GM21723 (cell line): ENCODE data around the gene RGS6.

Experiments
- ATAC-seq: cut with Tn5 transposase; IDR thresholded peaks from one replicate; pipeline ENCODE4 v1.9.1; 2021; ENCODE audit warnings: mild to moderate bottlenecking, moderate library complexity; ENCODE audit not compliant: unreplicated experiment

RGS6 gene

DNA sequence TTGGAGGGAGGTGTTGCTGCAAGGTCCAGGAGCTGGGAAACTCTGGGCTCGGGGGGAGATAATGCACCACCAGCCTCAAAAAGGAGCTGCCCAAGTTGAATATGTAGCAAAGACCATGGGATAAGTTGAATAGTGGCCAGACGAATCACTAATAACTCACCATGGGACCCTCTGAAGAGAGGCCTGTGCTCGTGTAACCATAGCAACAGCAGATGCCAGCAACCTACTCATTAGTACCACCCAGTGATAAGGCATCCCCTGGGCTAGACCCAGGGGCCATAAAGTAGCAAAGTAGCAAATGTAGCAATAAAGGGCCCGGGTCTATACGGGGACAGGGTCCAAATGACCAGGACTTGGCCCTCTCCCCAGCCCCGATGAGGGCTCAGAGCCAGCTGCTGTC is 633.7 kb downstream of the RGS6 start:
- ATAC-seq, result no peak

DNA sequence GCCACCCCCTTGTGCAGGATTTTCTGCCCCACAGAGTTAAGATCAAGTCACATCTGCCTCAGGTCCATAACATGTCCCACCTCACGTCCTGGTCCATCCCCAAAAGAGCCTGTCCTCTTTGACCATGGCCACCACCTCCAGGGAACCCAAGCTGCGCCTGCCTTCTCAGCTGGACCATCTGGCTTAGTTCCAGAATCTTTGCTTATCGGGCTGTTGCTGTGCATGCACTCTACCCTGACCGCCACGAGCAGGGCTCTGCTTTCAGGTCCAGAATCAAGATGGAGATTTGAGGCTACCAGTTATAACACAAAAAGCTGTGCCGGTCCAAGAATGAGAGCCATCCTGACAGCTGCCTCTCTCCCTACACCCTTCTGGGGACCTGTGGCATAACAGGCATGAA is 635.0 kb downstream of the RGS6 start:
- ATAC-seq, result no peak

DNA sequence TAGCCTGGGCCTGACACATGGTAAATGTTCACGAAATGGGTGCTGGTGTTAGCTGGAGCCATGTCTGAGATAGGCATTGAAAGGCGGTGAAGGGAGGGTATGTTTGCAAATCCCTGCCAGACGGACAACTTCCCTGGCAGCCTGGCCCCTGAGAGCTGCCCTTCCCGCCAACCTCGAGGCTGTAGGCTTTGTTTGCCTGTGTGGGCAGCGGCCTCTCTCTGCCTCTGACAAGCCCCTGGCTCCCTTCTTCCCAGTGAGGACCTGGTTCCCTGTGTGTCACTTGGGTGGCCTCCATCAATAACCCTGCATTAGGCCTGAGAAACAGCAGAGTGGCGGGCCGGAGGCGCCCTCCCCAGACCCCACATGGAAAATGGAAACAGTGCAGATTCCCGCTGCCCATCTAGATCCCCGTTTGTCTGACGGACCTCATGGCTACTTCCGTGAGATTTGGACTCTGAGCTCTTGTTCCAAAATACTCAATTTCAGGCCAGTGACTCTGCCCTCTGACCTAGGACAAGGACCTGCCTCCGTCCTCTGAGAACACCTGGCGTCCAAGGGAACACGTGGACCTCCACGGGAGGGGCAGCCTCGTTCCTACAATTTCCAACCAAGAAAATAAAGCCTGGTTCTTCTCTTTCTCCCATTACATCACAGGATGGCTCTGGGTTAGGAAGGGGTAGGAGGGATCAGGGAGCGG is 636.2 kb downstream of the RGS6 start:
- ATAC-seq, result no peak

DNA sequence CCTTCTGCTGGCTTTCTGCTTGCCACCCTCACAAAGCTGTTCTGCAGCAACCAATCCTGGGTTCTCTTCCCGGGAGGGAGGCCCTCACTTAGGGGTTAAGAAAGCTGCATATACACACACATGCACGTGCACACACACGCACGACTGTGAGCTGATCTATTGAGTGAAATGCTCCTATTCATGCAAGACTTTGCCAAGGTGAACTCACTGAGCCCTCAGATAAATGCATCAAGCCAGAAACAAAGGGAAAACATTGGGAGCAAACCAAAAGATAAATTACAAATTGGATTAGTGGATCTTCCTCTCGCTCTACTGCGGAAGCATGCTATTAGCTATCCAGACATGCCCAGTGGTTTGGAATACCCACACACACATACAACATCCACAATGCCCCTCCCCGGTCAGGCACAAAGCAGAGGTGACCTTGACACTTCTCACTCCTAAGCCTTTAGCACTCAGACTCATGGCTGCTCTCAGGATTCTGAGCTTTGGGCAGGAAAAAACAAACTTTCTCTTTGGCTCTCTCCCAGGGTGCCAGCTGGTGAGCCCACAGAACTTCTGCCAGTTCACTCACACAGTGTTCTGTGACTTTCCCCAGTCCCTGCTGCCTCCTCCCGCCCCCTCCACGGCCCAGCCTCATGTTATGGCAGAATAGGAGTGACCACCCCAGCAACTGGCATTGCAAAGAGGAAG is 641.6 kb downstream of the RGS6 start:
- no peak for ATAC-seq

DNA sequence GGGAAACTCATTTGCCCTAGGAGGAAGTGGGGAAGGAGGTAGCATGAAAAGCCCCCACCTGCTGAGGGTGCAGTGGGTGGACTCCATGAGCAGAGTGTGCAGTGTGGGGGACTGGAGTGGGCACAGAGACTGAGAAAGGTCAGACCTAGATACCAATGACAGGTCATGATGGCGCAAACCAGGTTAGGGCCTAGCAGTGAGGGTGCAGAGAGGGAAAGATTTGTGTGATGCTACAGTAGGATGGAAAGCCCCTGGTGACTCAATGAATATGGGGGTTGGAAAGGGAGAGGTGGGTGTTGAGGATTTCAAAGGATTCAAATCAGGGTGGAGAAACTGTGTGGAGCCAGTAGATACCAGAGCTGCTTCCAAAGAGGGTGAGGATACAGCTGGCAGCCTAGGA is 642.5 kb downstream of the RGS6 start:
- no peak for ATAC-seq

DNA sequence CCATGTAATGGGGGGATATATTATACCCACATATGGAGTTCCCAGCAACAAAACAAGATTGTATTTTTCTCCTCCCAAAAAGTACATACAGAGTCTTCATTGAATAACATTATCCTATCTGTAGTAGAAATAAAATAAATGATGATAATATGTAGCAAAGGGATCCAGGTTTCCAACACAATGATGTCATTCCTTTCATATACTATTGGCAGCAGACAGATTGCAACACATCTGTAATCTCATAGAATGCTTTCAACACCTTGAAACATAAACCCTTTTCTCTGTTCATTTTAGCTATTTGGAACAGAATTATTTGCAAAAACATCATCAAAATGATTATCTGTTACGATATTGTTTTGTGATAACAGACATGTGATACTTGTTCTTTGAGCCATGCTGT is 644.0 kb downstream of the RGS6 start:
- ATAC-seq, result no peak

DNA sequence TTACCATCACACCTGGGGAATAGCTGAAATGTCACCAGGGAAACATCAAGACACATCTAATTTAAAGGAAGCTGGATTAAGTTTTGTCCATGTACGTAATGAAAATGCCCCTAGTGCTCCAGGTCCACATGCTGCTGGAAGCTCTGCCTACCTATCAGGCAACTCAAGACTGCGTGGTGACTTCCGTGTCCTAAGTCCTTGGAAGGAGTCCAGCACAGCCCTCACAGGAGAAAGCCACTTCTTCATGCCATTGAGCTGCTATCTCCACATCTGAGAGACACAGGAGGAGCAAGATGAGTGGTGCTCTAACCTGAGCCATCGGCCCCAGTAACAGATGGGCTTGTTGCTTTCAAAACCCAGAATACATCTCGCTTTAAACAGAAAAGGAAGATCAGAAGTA is 645.3 kb downstream of the RGS6 start:
- ATAC-seq, result no peak

DNA sequence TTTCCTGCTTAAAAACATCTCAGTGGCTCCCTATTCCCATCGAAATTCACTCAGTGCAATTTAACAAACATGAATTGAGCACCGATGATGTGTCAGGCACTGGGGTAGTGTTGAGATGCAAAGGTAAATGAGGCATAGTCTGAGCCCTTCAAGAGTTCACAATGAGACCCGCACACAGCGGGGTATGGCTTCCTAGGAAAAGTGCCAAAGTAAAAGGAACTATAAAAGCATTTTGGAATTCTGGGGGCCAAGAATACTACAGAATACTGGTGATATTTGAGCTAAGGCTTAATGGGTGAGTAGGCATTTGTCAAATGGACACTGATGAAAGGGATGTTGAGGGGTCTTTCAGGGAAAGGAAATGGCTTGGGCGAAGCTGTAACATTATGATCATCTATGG is 646.3 kb downstream of the RGS6 start:
- ATAC-seq, result no peak

DNA sequence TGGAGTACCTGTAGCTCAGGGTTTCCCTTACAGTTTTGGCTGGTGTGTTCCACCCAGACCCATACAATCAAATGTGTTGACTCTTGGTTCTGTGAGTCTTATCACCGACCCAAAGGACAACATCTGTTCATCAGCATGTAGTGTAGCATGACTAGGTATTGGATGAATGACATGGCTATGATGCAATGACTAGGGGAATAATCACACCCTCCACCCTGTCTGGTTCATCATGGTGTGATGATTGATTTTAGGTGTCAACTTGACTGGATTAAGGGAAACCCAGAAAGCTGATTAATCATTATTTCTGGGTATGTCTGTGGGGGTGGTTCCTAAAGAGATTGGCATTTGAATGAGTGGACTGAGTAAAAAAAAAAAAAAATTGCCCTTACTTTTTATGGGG is 650.4 kb downstream of the RGS6 start:
- ATAC-seq, result no peak

DNA sequence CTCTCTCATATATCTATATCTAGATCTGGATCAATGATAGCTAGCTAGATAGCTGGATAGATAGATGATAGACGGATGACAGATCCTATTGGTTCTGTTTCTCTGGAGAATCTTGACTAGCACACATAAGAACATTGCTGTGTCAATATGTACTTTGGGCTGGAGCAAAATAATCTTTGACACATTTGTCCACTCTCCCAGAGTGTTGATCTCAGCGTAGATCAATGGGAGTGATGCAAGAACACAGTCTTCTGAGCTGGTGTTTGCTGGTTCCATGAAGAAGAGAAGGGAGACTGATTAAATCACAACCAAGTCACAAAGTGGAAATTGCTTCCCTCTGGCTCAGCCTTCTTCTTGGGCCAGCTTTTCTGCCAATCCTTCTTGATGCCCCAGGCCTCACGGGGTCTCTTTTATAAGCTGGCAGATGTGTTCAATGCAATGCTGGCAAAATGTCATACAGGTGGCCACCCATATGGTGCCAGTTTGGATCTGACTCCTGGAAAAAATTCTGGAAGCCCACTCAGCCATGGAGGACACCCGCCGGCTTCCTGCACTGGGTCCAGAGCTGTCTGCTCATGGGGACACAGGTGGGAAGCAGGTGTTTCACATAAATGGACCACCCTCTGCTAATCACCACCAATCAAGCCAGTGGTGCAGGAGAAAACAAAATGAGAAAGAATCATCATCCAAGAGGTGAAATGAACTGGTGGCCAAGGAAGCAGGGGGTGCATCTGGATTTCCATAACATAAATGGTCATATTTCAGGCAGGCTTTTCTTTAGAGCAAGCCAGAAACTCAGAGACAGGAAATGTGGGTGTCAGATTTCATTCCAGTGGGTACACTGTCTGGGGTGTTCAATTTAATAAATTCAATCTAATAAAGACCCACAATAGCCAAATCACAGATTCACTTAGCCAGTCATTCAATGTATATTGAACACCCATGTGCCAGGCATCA is 651.4 kb downstream of the RGS6 start:
- no peak for ATAC-seq

DNA sequence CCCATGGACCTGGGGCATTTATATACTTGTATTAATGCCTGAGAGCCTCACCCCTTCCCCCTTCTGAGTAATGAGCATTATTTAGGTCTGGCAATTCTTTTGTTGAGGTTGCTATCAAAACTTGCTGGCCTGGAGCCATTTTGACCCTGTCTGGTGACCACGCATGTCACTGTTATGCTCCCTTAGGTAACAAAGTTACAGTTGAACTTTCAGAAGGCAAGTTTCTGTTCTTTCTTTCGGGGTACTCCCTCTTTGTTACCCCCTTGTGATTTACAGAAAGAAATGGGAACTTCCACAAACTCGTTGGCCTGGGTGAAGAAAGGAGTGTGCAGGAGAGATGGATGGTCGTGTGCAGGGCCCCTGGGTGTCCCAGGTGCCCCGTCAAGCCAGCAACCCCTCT is 656.3 kb downstream of the RGS6 start:
- ATAC-seq, result no peak

DNA sequence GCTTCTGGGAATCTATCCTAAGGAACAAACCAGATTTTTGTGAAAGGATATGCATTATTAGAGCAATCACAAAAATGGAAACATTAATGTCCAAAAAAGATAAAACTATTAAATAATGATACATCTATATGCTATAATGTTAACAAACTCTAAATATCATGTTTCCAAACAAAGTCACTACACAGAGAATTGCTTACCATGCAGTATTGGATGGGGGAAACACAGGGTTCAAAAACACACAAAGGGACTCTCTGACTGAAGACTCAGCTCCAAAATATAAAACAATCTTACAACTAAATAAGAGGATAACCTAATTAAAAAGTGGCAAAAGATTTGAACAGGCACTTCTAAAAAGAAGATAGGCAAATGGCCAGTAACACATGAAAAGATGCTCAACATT is 657.4 kb downstream of the RGS6 start:
- ATAC-seq, result no peak

DNA sequence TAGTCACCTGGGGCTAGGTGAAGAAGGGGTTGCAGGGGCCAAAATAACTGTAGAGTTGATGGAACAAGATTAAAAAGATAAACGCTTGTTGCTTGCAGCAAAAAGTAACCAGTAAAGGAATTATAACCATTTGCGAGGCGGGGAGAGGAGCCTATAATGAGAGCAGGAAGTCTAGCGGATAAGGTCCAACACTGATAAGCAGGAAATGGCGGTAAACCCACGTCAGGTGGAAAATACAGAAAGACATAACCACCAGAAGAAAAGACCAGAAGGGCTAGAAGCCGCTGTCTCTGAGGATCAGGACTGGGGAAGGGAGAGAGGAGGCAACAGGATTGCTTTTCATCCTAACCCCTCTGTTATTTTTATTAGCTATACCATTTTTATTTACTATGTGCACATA is 658.3 kb downstream of the RGS6 start:
- ATAC-seq, result no peak

DNA sequence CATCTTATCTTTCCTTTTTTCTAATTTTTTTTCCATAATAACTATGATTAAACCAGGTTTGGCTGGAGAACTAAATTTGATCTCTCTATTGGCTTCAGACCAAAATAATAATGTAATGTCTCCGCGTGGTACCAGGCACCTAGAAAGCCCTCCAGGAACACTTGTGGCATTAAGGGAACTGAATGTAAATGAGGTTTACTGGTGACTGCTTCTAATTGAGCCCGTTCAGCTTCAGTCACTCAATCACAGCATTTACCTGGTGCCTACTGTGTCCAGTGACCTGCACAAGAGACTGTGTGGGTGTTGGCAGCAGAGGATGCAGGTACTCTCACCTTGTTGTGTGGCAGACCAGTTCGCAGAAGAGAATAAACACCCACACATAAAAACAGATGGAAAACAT is 659.2 kb downstream of the RGS6 start:
- ATAC-seq, result no peak

DNA sequence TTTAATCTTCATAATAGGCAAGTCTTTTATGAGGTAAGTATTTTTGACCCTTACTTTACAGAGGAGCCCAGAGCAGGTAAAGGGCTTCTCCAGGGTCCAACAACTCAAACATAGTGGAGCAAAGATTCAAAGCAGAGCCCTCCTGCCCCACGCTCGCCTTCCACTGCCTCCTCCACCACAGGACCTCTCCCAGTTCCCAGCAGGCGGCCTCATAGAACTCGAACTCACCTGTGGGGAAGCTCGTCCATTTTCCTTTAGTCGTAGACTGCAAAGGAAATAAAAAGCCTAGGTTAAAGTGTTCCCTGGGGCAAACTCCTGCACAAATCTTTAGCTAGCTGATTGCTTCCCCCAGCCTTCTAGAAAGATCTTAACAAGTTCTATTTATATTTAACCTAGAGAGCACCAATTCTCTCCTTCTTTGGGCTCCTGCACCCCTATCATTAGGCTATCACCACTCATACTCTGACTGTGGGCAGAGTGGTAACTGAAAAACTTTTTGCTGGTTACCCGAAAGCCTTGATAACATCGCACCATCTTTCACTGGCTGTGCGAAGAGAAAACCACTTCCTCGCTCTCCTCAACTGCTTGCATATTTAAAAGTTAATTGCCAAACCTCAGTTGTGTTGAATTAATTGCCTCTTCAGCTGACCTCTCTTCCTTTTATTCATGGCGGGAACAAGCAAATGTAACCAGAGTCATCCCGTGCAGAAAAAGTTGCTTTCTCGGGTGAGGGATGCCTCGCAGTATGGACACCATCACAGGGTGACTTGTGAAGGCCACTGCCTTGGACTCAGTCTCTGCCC is 662.1 kb downstream of the RGS6 start:
- ATAC-seq, result no peak

DNA sequence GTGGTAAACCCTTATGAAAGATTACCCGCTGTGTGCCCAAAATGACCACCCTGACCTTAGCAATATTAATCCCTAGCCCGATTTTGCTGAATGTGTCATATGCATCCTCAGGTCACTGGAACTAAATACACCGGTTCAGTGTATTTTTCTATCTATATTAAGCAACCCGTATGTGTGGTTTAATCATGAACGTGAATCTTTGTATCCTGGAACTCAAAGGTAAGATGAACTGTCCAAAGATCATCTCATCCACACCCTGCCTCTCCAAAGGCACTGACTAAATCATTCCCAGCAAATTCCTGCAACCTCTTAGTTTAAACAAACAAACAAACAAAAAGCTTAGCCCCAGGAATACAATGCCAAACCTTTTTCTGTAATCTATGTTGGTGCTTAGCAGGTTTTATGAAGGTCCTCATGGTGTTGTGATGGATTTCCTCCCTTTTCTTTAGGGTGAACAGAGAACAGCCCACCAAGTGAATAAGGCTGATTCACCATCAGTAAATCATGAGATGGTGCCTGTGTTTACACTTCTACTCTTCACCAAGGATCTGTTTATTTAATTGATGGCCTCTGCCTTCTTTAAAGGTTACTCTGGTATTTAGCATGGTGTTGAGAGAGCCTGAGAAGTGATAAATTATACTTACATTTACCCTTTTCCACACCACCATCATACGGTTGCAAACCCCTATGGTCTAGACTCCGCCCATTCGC is 663.1 kb downstream of the RGS6 start:
- ATAC-seq, result no peak

DNA sequence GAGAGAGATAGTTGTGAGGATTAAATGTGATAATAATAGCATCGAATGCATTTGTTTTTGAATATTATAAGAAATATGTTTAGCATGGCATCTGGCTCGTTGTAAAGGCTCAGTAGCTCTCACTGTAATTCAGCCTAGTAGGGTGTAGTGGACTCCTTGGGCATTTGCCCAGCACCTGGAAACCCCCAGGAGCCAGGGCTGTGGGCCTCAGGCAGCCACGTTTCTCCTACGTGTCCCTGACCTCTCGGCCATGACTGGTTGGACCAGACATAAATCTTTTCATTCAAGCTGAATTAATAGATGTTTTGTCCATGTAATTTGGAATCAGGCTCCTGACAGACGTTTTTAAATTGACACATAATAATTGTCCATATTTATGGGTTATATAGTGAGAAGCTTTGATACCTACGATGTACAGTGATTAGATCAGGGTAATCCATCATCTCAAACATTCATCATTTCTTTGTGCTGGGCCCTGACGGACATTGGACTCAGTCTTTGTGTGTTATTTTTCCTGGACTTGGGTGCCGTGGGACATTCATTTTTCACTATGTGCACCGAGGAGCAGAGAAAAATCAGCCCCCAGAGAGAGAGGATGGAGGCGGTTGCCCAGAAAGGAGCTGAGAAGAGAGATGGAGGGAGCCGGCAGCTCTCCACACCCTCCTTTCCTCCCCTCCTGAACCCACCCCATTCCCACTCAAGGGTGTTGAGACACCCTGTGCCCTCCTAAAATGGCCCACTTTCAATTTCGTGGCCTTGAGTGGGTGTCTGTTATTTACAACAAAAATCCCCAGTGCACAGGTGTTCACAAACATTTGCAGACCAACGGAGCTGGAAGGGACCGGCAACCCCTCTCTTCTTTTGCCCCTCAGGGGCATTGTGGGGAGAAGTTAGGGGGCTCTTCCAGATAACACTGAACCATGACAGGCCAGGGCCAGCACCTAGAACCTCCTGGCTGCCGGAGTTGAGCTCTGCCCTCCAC is 665.3 kb downstream of the RGS6 start:
- peak; percentile 41 for ATAC-seq

DNA sequence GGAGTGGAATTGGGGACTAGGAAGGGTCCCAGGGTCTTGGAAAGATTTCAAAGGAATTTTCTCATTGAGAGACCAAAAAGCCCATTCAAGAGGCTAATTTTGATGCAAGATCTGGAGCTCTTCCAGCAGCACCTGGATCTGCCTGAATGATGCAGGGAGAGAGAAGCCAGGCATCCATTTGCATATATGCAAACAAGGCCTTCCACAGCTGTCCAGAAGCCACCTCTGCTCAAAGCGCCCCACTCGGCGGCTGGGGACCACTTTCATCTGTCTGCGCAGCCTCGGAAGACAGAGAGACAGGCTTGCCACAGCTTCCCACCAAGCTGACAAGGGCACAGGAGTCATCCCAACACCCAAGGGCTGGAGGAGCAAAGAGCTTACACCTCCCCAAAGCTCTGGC is 666.1 kb downstream of the RGS6 start:
- ATAC-seq, result peak; percentile 63
